Measurements from ENCODE around the gene UTP15. TPM values are rescaled to one million over a fixed set of nuclear protein-coding genes. Genes with fewer than 3 reads are reported as not detected.

UTP15 gene
- total and polyA plus RNA-seq, 10 of the 15 experiments (the other 5 are each of a cell fraction or from before 2014, with no cell fraction given): 22.5 to 39.4 (median 29.6) TPM

GRCh38 chr5:73623901-73624404 is 58.4 kb downstream of the UTP15 start:
- POLR2A ChIA-PET: interaction anchor here (0.6 to 1.1 kb wide), 3 partner anchors 15 to 167 kb away, joined by 3 to 5 read pairs (median 3); no protein-coding TSS in a partner anchor
- no TSS peak for BruUV-seq (replicated peaks)
- no peak for ATAC-seq

DNA sequence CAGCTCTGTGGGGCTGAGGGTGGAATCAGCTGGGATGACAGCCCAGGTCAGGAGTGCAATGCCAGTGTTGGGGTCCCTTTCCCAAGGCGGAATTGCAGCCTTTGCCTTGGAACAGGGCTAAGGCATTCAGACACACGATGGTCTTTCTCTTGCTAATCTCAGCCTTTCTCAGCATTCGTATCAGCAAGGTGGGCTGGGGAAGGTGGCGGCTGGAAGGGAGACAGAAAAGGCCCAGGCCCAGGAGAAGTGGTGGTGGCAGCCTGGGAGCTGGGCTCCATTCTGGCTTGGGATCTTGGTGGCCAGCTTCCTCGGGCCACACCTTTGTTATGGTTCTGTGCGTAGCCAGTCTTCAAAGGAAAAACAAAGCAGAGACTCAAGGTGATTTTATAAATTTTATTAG is 59.3 kb downstream of the UTP15 start:
- Histone ChIP-seq H3K9me3 (replicated peaks; ENCODE audit: control insufficient read depth, insufficient read depth, low read length) (no peaks in the 10 kb centered on the region), H3K9ac (ENCODE audit: control insufficient read depth, insufficient read depth, low read length) (no peak overlapping the region), H2AFZ (ENCODE audit: control insufficient read depth, low read depth, low read length) (no peak overlapping the region), H4K20me1 (ENCODE audit: control insufficient read depth, insufficient read depth) (no peaks in the 10 kb centered on the region), H3K4me1 (ENCODE audit: control insufficient read depth, insufficient read depth, low read length) (no peaks in the 10 kb centered on the region), H3K36me3 (ENCODE audit: control insufficient read depth in 2 of 2, insufficient read depth in 2 of 2, low read length in 1 of 2) (no peaks in the 10 kb centered on the region), H3K4me2 (ENCODE audit: control insufficient read depth, insufficient read depth) (no peak overlapping the region; the same call in 1 of the 2 replicates), H3K27ac (ENCODE audit: control insufficient read depth, insufficient read depth) (no peak overlapping the region), H3K79me2 (ENCODE audit: control insufficient read depth, insufficient read depth, low read length) (no peaks in the 10 kb centered on the region), H3K27me3 (replicated peaks in 1 of 2; ENCODE audit: control insufficient read depth in 2 of 2, insufficient read depth in 2 of 2, low read length in 1 of 2) (peaks cover 0 to 5% of the 10 kb centered on the region in 2 experiments; a peak in 2 of 4 replicates), H3K4me3 (no peak overlapping the region)
- FAIRE-seq (no peak), DNase-seq (ENCODE audit: low read depth, low spot score) (no peak), ATAC-seq (no peak)
- CTCF ChIA-PET: interaction anchor here (0.6 to 3.9 kb wide), 8 partner anchors 10 to 168 kb away, joined by 3 to 11 read pairs (median 6); no protein-coding TSS in a partner anchor
- intact Hi-C loops (cut with micrococcal nuclease; ENCODE audit: unreplicated experiment) (no loop called here), in situ Hi-C loops (cut with MboI) (no loop called here)
- 40% methylated on average over 5 of the region's 6 CpGs for WGBS (ENCODE audit: insufficient coverage, insufficient replicate concordance, low lambda C conversion rate, missing lambda C conversion rate)
- BruUV-seq (replicated peaks): no TSS peak
- POLR2A ChIA-PET: interaction anchor here (0.7 to 1.3 kb wide), 3 partner anchors 38 to 166 kb away, joined by 3 to 5 read pairs (median 4); no protein-coding TSS in a partner anchor
- TF ChIP-seq MTA2 (IDR thresholded peaks at IDR 0.05; ENCODE audit: low read depth): no peak
- TF ChIP-seq SMAD5 (IDR thresholded peaks at IDR 0.05; ENCODE audit: low read depth): no peak
- TF ChIP-seq E2F8 (IDR thresholded peaks at IDR 0.05; ENCODE audit: low read depth, partially characterized antibody): no peak
- no peak for TF ChIP-seq CEBPZ (IDR thresholded peaks at IDR 0.05; ENCODE audit: low read depth, low read length)
- no peak for TF ChIP-seq PML (IDR thresholded peaks at IDR 0.05; ENCODE audit: low read length)
- TF ChIP-seq POLR2AphosphoS2 (IDR thresholded peaks at IDR 0.05; ENCODE audit: low read depth, low read length): no peak
- RAD21 ChIA-PET (ENCODE audit: unreplicated experiment): interaction anchor here (1.0 to 4.4 kb wide), 6 partner anchors 28 to 168 kb away, joined by 3 to 32 read pairs (median 6); no protein-coding TSS in a partner anchor
- SMC1A ChIA-PET (ENCODE audit: uncharacterized antibody, unreplicated experiment): interaction anchor here (1.0 to 2.9 kb wide), 13 partner anchors 8 to 168 kb away, joined by 3 to 11 read pairs (median 5); no protein-coding TSS in a partner anchor

More at GRCh38 chr5:73623901-73624404, 58.4 kb downstream of the UTP15 start:
- no peaks in the 10 kb centered on the region for H3K4me1 ChIP-seq (ENCODE audit: control insufficient read depth, insufficient read depth, low read length)
- H3K79me2 ChIP-seq (ENCODE audit: control insufficient read depth, insufficient read depth, low read length): no peaks in the 10 kb centered on the region
- peak; percentile 38 for FAIRE-seq
- H3K9me3 ChIP-seq (replicated peaks; ENCODE audit: control insufficient read depth, insufficient read depth, low read length): no peaks in the 10 kb centered on the region
- ChIA-PET SMC1A (ENCODE audit: uncharacterized antibody, unreplicated experiment) (interaction anchor here (0.7 to 2.9 kb wide), 10 partner anchors 9 to 70 kb away, joined by 3 to 11 read pairs (median 4); no protein-coding TSS in a partner anchor), RAD21 (ENCODE audit: unreplicated experiment) (interaction anchor here (0.8 to 4.4 kb wide), 6 partner anchors 32 to 169 kb away, joined by 3 to 32 read pairs (median 4); no protein-coding TSS in a partner anchor), CTCF (interaction anchor here (0.6 to 3.9 kb wide), 5 partner anchors 27 to 169 kb away, joined by 3 to 11 read pairs (median 8); no protein-coding TSS in a partner anchor)
- H3K4me3 ChIP-seq: no peak overlapping the region
- intact Hi-C loops (cut with micrococcal nuclease; ENCODE audit: unreplicated experiment): no loop called here
- H4K20me1 ChIP-seq (ENCODE audit: control insufficient read depth, insufficient read depth): no peaks in the 10 kb centered on the region
- no peak overlapping the region for H2AFZ ChIP-seq (ENCODE audit: control insufficient read depth, low read depth, low read length)
- no peaks in the 10 kb centered on the region for H3K36me3 ChIP-seq (ENCODE audit: control insufficient read depth in 2 of 2, insufficient read depth in 2 of 2, low read length in 1 of 2)
- in situ Hi-C loops (cut with MboI): no loop called here
- no peak for DNase-seq (ENCODE audit: low read depth, low spot score)
- whole genome bisulfite sequencing (ENCODE audit: insufficient coverage, insufficient replicate concordance, low lambda C conversion rate, missing lambda C conversion rate): 2% methylated on average over 2 of the region's 2 CpGs
- TF ChIP-seq FOXM1 (IDR thresholded peaks at IDR 0.05; ENCODE audit: low read depth, low read length): no peak
- TF ChIP-seq BHLHE40 (IDR thresholded peaks at IDR 0.05; ENCODE audit: borderline replicate concordance in 1 of 2, low read depth in 2 of 2, low read length in 1 of 2): no peak
- TF ChIP-seq ZNF384 (IDR thresholded peaks at IDR 0.05; ENCODE audit: borderline replicate concordance, low read depth, low read length): no peak
- no peak for TF ChIP-seq TCF7 (IDR thresholded peaks at IDR 0.05; ENCODE audit: borderline replicate concordance)
- TF ChIP-seq SREBF2 (IDR thresholded peaks at IDR 0.05; ENCODE audit: low read length): no peak
- H3K9ac ChIP-seq (ENCODE audit: control insufficient read depth, insufficient read depth, low read length): no peak overlapping the region
- no peak overlapping the region for H3K4me2 ChIP-seq (ENCODE audit: control insufficient read depth, insufficient read depth)
- no peak overlapping the region for H3K27ac ChIP-seq (ENCODE audit: control insufficient read depth, insufficient read depth)
- H3K27me3 ChIP-seq (replicated peaks in 1 of 2; ENCODE audit: control insufficient read depth in 2 of 2, insufficient read depth in 2 of 2, low read length in 1 of 2): peaks cover 0 to 5% of the 10 kb centered on the region in 2 experiments; a peak in 2 of 4 replicates

All from GM12878 (cell line).